Tibial nerve (tissue), 4 donors: ENCODE results near the gene EML5. TPM values are rescaled to one million over a fixed set of nuclear protein-coding genes. Genes with fewer than 3 reads are reported as not detected.

ENCODE experiments used
- DNase-seq, 2 donors: peaks; one replicate each; pipeline ENCODE4 v3.0.0-alpha.2; 2019; ENCODE audit warnings: low spot score in 2 of 2
- H3K27ac ChIP-seq, 4 donors: fragments of 200-600 bp; sonication (generic) in 3 of 4; one replicate each; pipeline ENCODE4 v1.5.1; 2017 to 2019; ENCODE audit warnings: mild to moderate bottlenecking in 1 of 4
- H3K27me3 ChIP-seq, 2 donors: fragments of 200-600 bp; sonication (generic) in 1 of 2; one replicate each; pipeline versions ENCODE4 v1.5.1 to v1.6.0; 2017 to 2019
- H3K36me3 ChIP-seq, 3 donors: fragments of 200-600 bp; sonication (generic); one replicate each; pipeline ENCODE4 v1.5.1; 2018 to 2019
- H3K4me1 ChIP-seq, 4 donors: fragments of 200-600 bp; sonication (generic) in 3 of 4; one replicate each; pipeline ENCODE4 v1.5.1; 2017 to 2019
- H3K4me3 ChIP-seq, 4 donors: fragments of 200-600 bp; sonication (generic) in 3 of 4; one replicate each; pipeline ENCODE4 v1.5.1; 2017 to 2019; ENCODE audit warnings: mild to moderate bottlenecking in 1 of 4, moderate library complexity in 1 of 4
- H3K9me3 ChIP-seq, 4 donors: fragments of 200-600 bp; sonication (generic) in 3 of 4; one replicate each; pipeline ENCODE4 v1.5.1; 2017 to 2019
- EP300 ChIP-seq, 2 donors: sonication (generic); formaldehyde crosslinking; IDR thresholded peaks; one replicate each; pipeline ENCODE4 v1.6.1; 2017; ENCODE audit warnings: antibody characterized with exemption in 2 of 2, mild to moderate bottlenecking in 1 of 2
- POLR2A ChIP-seq, 2 donors: fragments of 450-650 bp; IDR thresholded peaks; one replicate each; pipeline ENCODE4 v1.6.1; 2017; ENCODE audit warnings: antibody characterized with exemption in 2 of 2, mild to moderate bottlenecking in 2 of 2, moderate library complexity in 2 of 2
- WGBS, 2 donors: methylation state at CpG; one replicate each; pipeline ENCODE4 v1.1.5; 2018; 5-methylcytosine and 5-hydroxymethylcytosine counted together
- small RNA-seq: library from RNA; depleted of rRNA; stranded (forward); fragments of <200 nt; gene quantifications from one replicate; pipeline ENCODE3, GENCODE V24; 2016
- total RNA-seq, 4 donors: library from RNA; depleted of rRNA; stranded (reverse); fragments of >200 nt; gene quantifications; one replicate each; pipeline ENCODE4 v1.1.0, GENCODE V29; 2016
- TF ChIP-seq, protein P1 (sequence below), 5 experiments: fragments of 200-600 bp in 3 of 5; fragments of 450-650 bp in 2 of 5; sonication (generic) in 3 of 5; IDR thresholded peaks; one replicate each; pipeline ENCODE4 v1.5.1; 2016 to 2019; ENCODE audit warnings: antibody characterized with exemption in 5 of 5, mild to moderate bottlenecking in 3 of 5, moderate library complexity in 2 of 5

Gene EML5
- total RNA-seq, 4 donors from 2014 or later, result 0.59 to 0.87 (median 0.72) TPM

DNA sequence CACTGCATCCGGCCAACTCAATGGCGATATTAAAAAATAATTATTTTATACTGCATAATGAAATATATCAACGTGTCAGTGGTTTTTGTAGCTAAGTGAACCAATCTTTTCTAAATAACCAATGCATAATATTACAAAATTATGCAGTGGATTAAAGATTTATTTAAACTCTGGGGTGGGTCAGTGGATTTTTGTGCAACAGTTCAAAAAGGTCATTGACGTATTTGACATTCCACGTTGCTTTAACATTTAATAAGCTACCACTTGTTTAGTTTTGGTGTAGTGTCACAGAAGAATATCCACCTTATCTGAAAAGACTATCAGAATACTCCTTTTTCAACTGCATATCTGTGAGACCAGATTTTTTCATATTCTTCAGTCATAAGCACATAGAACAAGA, 227.3 kb downstream of the EML5 start:
- DNase-seq, result no peak
- no peak overlapping the region for H3K27ac ChIP-seq
- peaks cover 0 to 30% (median 13%) of the 10 kb centered on the region in 3 donors for H3K36me3 ChIP-seq
- TF ChIP-seq EP300 (IDR thresholded peaks at IDR 0.05) (no peak), POLR2A (IDR thresholded peaks at IDR 0.05) (no peak)
- TF ChIP-seq, protein P1, sequence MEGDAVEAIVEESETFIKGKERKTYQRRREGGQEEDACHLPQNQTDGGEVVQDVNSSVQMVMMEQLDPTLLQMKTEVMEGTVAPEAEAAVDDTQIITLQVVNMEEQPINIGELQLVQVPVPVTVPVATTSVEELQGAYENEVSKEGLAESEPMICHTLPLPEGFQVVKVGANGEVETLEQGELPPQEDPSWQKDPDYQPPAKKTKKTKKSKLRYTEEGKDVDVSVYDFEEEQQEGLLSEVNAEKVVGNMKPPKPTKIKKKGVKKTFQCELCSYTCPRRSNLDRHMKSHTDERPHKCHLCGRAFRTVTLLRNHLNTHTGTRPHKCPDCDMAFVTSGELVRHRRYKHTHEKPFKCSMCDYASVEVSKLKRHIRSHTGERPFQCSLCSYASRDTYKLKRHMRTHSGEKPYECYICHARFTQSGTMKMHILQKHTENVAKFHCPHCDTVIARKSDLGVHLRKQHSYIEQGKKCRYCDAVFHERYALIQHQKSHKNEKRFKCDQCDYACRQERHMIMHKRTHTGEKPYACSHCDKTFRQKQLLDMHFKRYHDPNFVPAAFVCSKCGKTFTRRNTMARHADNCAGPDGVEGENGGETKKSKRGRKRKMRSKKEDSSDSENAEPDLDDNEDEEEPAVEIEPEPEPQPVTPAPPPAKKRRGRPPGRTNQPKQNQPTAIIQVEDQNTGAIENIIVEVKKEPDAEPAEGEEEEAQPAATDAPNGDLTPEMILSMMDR (IDR thresholded peaks at IDR 0.05), result no peak
- no peaks in the 10 kb centered on the region for H3K9me3 ChIP-seq
- no peak overlapping the region for H3K4me3 ChIP-seq
- 86 to 87% methylated on average over 5 of the region's 5 CpGs for WGBS, 2 donors
- H3K4me1 ChIP-seq, result peaks cover 0 to 27% (median 9%) of the 10 kb centered on the region in 4 donors
- no peaks in the 10 kb centered on the region for H3K27me3 ChIP-seq

DNA sequence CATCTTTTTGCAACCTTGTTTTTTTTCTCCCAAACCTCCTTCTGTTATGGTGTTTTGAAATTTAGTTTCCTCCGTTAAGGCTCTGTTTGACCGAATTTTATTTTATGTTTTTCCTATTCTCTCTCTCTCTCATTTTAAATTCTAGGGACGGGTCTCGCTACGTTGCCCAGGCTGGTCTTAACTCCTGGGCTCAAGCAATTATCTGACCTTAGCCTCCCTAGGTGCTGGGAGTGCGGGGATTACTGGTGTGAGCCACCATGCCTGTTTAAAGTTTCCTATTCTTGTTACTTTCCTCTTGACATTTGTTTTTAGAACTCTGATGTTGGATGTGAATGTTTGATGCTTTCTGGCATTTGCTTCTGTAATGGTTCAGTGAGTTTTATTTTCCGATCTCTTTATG, 228.9 kb downstream of the EML5 start:
- peak overlapping the region; percentile 62 to 95 (median 92) for H3K27ac ChIP-seq
- no peak for DNase-seq
- WGBS, 2 donors, result 27 to 30% methylated on average over 7 of the region's 7 CpGs
- TF ChIP-seq POLR2A (IDR thresholded peaks at IDR 0.05), result no peak
- no peak for TF ChIP-seq EP300 (IDR thresholded peaks at IDR 0.05)
- TF ChIP-seq, protein P1 (IDR thresholded peaks at IDR 0.05), result no peak
- peaks cover 0 to 33% (median 9%) of the 10 kb centered on the region in 4 donors for H3K4me1 ChIP-seq
- H3K36me3 ChIP-seq, result peaks cover 0 to 14% (median 9%) of the 10 kb centered on the region in 3 donors
- H3K27me3 ChIP-seq, result no peaks in the 10 kb centered on the region
- peak overlapping the region; percentile 58 to 99 (median 88) for H3K4me3 ChIP-seq
- H3K9me3 ChIP-seq, result no peaks in the 10 kb centered on the region

DNA sequence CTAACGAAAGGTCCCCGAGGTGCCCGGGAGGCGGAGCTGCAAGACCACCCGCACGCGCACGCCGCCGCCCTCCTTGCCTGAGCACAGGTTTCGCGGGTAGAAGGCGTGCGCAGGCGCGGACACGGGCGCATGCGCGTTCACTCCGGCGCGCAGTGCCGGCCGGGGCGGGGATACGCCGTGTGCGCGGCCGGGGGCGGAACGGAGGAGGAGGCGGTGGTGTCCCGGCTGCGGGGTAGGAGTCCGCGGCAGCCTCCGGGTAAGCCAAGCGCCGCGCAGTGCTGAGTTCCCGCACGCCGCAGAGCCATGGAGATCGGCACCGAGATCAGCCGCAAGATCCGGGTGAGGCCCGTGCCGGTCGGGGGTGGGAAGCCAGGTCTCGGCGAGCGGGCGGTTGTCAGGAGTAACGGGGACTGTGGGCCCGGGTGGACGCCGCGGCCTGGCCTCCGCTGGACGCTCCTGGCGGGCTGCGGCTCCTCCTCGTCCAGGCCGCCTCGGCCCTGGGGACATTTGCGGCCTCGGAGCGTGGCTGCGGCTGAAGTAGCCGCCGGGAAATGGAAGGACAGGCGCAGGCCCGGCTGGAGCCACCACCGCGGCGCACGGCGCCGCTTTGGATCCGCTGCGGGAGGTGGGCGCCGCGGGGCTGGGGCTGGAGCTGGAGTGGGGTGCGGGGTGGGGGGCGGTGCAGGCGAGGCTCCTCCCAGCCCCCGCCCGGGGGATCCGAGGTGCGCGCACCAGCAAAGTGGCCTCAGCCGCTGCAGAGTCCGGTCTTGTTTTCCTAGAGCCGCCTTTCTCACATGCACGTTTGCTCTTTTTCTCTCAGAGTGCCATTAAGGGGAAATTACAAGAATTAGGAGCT, 229.7 kb downstream of the EML5 start, which contains the start of gene ZC3H14:
TSS of gene ZC3H14 (plus strand) at position 207 of the 856 bp plus-strand sequence. CDS start at position 304, 97 bp downstream.
- H3K36me3 ChIP-seq, result peaks cover 0 to 6% (median under 1%) of the 10 kb centered on the region in 3 donors
- H3K27me3 ChIP-seq, result no peaks in the 10 kb centered on the region
- peak; percentile 58 to 59 for DNase-seq
- peak within 1 kb of the TSS; percentile 58 to 99 (median 88) for H3K4me3 ChIP-seq
- TF ChIP-seq POLR2A (IDR thresholded peaks at IDR 0.05), result peak in 1 of 2 donors; percentile 75
- peak in 1 of 2 donors; percentile 88 for TF ChIP-seq EP300 (IDR thresholded peaks at IDR 0.05)
- TF ChIP-seq, protein P1 (IDR thresholded peaks at IDR 0.05), result no peak
- no peaks in the 10 kb centered on the region for H3K9me3 ChIP-seq
- H3K4me1 ChIP-seq, result peaks cover 0 to 33% (median 9%) of the 10 kb centered on the region in 4 donors
- 0 to 1% methylated on average over 28 to 67 of the region's 99 CpGs for WGBS, 2 donors
- peak within 1 kb of the TSS; percentile 62 to 95 (median 92) for H3K27ac ChIP-seq

DNA sequence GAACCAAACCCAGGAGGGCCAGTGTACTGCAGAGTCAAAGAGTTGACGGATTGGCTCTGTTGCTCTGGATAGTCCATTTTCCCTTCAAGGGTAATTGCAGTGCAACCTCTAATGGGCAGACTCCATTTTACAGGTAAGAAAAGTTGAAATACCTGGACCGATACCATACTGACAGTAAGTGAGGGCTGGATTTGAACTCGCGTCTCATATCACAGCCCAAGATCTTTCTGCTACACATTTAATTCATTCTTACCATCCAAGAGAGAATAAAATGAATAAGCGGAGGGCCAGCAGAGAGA, 230.3 kb downstream of the EML5 start:
- Histone ChIP-seq H3K4me1 (peaks cover 0 to 33% (median 9%) of the 10 kb centered on the region in 4 donors), H3K4me3 (peak overlapping the region; percentile 58 to 99 (median 88)), H3K27ac (peak overlapping the region; percentile 62 to 95 (median 92)), H3K36me3 (peaks cover 0 to under 1% (median 0%) of the 10 kb centered on the region in 3 donors), H3K27me3 (no peaks in the 10 kb centered on the region), H3K9me3 (no peaks in the 10 kb centered on the region)
- 24 to 32% methylated on average over 5 of the region's 5 CpGs for WGBS, 2 donors
- DNase-seq, result no peak
- TF ChIP-seq EP300 (IDR thresholded peaks at IDR 0.05) (no peak), POLR2A (IDR thresholded peaks at IDR 0.05) (no peak)
- TF ChIP-seq, protein P1 (IDR thresholded peaks at IDR 0.05), result no peak

Small RNA genes lying within 50 kb of the gene (small RNA-seq; reads per million reads assigned to genes)
- gene RF00019, result not detected
- not detected for gene RNU4-92P

Other genes starting within 250 kb of the EML5 start
- 10 to 100 TPM; 25.6 to 35.5 (median 32.2) TPM for gene PTPN21, start 237.9 kb downstream of the EML5 start, total RNA-seq
- gene ZC3H14, start 229.9 kb downstream of the EML5 start, total RNA-seq, result 10 to 100 TPM; 52.8 to 71.4 (median 59.3) TPM
- gene TTC8, start 31.7 kb upstream of the EML5 start, total RNA-seq, result 10 to 100 TPM; 11.3 to 31.9 (median 19.6) TPM